Middle frontal gyrus (tissue), 1 donor: ENCODE data around the gene PTP4A2.
"Not testable (repeated sequence)": the region's sequence is repeated elsewhere in the genome, so short reads cannot be mapped to it uniquely, and the experiment has no call there.

Source experiments
- DNase-seq: peaks from one replicate; pipeline ENCODE4 v3.0.0-alpha.2; 2015; ENCODE audit warnings: low spot score; ENCODE audit errors: extremely low spot score

PTP4A2 gene

DNA sequence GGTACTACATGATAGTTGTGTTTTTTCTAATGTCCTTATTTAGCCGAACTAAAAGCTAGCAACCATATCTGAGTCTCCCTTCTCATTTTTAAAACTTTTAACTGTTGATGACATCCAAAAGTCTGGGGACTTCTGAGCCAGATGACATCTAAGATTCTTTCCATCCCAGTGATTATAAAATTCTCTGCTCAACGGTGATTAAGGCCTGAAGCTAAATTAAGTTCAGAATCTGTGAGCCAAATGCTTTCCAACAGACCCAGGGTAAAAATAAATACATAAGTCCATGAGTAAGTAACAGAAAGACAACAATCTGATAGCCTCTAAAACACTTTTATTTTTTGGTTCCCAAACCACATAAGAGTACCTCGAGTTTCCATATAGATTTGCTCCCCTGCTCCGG lies 13.1 kb upstream of the PTP4A2 start:
- DNase-seq: no peak

DNA sequence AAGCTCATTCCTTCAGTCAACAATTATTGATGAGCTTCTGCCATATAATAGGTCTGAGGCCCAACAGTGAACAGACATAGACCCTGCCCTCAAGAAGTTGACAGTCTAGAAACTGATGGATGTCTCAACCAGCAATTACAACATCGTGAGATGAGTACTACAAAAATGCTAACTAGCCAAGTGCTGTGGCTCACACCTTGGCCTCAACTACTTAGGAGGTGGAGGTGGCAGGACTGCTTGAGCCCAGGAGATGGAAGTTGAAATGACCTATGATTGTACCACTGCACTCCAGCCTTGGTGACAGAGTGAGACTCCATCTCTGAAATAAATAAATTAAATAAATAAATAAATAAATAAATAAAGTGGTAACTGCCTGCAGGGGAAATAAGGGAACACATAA lies 11.7 kb upstream of the PTP4A2 start:
- DNase-seq: no peak

DNA sequence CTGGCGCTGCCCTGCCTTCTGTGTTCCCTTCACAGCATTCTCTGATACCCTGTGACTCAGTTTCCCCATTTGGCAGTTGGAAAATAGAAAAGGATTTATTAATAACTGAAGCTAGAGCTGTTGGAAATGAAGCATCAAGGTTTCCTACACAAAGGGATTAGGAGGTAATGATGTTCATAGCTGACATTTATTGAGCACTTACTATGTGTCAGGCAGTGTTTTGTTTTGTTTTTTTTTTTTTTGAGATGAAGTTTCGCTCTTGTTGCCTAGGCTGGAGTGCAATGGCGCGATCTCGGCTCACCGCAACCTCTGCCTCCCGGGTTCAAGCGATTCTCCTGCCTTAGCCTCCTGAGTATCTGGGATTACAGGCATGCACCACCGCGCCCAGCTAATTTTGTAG lies 7.5 kb upstream of the PTP4A2 start:
- DNase-seq: not testable (repeated sequence)

DNA sequence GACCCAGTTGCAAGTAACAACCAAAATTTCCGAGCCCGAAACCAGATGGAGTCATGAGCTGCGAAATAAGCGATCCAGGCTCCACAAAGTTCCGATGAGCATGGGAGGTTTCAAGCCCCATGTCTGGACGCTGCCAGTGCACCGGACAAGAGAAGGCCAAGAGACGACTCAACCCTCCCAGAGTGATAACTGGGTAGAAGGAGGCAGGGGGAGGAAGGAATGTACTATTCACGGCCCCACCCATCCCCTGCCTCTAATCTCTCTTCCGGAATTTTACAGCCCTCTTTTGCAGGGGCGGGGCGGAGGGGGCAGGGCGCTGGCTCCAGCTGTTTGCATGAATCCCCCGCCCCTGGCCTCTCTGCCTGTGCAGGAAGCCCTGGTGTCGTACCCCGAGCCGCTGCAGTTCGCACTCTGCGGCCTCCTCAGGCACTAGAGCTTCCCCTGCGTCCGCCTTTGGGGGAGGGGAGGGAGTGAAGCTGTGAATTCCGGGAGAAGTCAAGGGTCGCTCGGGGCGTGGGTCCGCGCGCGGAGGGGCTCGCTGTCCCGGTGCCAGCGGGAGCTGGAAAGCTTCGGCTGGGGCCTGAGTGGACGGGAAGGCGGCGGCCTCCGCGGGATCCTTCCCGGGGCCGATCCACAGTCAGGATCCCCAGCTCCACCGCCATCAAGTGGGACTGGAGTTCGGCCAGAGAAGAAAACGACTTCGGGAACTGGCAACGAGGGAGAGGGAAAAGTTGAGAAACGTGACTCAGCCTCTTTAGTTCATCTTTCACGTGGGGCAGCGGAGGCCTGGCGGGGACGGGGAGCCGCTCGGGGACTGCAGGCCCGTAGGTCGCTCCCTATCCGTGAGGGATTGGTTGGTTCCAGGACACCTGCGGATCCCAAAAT lies 6.3 kb upstream of the PTP4A2 start:
- DNase-seq: no peak

DNA sequence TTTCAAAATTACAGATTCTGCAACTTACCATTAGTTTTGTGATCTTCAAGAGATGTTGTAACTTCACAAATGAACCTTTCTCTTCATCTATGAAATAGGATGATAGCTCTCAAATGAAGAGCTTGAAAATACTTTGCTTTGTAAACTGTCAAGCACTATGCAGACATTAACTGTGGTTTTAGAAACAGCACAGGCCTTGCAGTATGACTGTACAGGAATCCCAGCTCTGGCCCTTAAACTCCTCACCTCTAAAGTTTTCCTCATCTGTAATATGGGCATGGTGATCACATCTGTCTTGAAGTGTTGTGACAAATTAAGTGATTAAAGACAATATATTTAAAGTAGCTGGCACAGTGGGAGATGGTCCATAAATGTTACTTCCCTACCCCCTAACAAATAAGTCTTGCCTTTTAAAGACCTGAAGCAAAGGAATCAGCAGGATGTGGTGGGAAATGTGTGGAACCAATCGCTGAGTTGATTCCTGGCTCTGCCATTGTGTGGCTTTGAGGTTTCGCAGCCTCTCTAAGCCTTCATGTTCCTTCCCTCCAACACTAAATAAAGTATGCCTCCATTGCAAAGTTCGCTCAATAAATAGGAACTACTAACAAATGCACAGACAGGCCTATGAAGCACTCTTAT lies 5.5 kb upstream of the PTP4A2 start:
- DNase-seq: no peak

DNA sequence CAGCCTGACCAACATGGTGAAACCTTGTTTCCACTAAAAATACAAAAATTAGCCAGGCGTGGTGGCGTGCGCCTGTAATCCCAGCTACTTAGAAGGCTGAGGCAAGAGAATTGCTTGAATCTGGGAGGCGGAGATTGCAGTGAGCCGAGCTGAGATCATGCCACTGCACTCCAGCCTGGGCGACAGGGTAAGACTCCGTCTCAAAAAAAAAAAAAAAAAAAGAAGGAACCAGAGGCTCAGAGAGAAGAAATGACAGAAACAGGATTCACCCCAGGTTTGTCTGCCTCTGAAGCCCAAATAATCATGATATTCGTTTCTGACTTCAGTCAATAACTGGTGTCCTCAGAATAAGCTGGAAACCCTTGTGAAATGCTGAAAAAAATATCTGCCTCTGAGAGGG lies 3.9 kb upstream of the PTP4A2 start:
- DNase-seq: not testable (repeated sequence)

DNA sequence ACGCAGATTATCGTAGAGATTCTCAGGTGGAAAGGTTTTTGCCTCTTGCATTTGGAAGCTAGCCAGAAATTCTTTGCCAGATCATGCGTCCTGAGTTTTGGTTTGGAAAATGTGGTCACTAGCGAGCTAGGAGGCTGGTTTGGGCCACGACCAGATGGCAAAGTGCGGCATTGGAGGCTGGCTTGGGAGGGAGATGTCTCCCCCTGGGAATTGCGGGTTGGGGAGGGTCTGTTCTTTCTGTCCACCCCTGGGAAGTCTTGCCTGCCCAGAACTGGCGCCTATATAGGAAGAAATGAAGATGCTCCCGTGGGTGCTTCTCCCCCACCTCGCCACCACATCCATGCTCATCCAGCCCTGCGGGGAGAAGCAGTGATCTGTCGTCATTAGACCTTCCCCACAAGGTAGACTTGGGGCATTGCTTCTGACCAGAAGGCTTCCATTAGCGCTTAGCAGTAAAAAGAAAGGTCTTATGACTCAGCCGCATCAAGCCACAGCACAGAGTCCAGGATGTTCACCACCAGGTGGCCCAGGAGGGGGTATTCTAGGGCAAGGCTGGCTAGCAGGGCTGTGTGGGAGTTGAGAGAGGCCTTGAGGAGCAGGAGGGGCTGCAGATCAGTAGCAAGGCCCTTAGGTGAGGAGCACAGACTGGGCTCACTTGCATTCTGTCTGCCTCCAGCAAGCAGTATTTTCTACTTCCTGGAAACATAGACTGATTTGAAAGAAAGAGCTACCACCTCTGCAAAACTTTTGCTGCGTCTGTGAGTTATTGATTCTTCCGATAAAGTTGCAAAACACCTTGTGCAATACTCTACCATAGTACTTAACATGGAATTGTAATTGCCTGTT lies 1.5 kb upstream of the PTP4A2 start:
- no peak for DNase-seq

DNA sequence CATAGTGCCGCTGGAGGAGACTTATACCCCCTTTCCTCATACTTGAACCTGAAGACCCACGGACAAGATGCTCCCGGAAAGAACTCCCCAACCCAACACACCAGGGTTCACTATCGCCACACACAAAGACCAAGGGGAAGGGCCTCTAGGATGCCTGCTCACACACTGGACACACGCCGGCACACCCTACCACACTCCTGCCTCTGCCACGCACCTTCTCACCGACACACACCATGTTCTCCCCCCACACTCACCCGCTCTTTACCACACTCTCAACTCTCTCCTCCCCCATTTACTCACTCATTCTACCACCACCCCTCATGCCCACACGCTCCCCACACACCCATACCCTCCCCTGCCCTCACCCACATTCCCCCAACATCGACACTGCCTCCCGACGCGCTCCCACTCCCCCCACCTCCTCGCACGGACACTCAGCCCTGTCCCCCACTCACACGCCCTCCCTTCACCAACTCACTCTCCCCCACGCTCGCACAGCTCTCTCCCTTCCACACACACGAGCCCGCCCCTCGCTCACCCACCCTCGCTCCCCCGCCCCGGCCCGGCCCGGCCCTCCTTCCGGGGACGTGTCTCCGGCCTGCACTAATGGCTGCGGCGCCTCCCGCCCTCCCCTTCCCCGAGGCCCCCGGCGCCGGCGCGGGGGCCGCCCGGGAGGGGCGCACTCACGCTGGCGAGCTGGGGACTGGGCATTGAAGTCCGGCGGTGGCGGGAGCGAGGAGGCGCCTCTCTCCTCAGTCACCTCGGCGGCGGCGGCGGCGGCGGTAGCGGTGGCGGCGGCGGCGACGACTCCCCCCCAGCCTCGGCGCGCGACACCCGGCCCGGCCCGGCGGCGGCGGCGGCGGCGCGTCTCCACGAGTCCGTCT lies 626 bp downstream of the PTP4A2 start:
- DNase-seq: peak; percentile 56

DNA sequence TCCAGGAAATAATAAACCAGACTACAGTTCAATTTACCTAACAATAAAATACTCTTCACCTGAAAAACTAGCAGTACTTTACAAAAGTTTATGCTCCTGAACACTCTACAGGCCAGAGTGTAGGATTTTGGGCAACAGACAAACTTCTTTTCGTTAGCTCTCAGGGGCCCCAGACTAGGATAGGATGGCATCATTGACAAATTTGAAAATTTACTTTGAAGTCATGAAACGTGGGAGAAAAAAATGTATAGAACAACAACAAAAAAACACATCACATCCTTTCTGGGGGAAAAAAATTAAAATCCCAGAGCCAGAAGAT lies 1.2 kb downstream of the PTP4A2 start:
- DNase-seq: no peak

DNA sequence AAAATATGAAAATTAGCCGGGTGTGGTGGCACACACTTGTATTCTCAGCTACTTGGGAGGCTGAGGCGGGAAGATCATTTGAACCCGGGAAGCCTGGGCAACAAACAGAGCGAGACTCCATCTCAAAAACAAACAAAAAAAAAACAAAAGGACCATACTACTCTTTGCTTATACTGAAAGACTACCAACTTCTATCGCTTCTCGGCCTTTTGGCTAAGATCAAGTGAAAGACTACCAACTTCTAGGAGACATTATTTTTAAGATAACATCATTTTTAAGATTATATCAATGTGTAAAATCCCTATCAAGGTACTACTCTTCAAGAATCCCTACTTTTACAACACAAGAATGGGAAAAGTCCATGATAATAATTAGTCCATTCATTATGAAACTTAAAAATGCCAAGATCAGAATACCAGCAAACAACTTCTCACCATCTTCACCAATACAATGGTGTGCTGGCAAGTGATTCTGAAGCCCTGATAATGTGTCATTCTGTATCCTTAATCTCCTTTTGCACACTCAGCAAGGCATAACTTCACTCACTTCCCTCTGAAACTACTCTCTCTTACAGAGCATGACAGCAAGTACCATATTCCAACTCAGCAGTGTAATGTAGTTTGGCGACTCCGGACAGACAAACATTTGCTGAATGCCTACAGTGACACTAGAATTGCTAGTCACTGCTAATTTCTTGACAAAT lies 1.7 kb downstream of the PTP4A2 start:
- DNase-seq: no peak

DNA sequence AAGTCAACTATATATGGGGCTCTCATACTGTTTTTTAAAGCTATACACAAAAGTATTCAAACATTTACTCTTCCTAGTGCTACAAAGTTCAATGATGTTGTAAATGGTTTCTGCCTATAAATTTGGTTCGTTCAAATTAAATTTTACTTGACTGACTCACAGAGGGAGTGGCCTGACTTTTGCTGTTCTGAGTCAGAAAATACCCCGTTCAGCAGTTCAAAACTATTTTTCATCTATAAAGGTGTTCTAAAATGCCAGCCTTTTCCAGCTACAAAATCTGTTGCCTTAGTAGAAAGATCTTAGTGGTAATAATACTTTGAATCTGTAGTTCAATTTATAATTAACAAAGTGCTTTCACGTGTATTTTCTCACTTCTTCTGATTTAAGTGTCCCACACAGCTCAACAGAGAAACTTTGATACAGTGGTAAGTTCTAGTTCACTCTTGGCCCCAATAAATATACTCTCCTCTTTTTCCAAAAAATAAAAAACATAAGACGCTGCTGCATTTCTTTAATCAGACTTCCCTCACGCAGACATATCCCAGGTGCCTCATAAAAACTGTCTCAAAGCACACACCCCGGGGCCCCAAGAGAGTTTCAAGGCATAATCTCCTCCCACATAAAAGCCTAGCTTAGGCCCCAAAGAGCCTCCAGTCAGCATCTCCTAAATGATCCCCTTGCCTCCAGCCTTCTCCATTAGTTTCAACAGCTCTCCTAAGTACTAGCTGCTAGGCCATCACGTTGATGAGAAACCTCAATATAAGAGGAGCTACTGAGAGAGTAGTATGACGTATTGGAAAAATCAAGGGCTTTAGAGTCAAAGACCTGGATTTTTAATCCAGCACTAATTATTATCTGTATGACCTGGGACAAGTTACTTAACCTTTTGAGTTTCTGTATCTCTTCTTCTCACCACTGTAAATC lies 3.2 kb downstream of the PTP4A2 start:
- no peak for DNase-seq

DNA sequence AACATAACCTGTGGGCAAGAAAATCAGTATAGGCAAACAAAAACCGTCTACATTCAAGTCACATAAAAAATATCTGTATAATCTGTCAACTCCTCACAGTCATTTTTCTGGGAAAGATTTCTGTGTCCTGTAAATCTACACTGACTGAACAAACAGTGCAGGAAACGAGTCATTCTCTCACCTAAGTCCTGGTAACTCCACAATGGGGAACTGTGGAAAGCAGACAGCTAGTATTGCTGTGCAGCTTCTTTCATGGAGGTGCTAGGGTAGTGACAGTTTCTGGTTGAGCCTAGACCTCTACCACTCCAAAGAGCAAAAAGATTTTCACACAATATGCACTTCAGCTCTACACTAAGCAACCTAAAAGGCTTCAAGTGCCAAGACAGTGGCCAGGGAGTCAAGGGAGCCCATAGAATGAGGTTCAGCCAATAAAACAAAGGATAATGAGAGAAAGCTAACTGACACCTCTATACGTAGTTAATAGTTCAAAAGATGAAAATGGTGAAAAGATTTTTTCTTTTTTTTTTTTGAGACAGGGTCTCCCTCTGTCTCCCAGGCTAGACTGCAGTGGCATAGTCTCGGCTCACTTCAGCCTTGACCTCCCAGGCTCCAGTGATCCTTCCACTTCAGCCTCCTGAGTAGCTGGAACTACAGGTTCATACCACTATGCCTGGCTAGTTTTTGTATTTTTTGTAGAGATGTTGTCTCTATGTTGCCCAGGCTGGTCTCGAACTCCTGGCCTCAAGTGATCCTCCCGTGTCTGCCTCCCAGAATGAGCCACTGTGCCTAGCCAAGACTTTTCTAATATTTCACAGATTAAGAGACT lies 5.5 kb downstream of the PTP4A2 start:
- DNase-seq: no peak

DNA sequence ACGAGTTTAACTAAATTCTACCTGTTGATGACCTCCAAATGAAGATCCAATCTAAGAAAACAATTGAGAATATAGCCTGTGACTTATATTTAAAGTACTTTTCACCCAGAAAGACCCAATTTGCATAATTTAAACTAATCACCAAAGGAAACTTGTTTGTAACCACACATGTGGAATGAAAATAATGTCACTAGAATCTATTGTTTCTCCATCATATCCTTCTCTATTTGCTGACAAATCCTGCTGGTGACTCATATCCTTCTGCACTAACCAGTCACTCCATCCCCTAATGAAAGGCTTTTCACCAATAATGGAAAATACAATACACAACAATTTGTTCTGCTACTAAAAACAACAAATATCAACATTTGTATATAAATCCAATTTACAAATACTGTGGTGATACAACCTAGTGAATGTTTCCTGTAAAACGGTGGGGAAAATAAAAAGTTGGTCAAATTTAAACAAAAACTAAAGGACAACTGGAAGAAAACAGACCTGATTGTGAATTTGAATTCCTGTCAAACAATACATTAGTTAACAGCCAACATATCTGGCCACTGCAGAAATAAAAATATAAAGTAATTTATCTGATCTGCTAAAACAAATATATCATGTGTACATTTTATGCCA lies 6.5 kb downstream of the PTP4A2 start:
- DNase-seq: no peak

DNA sequence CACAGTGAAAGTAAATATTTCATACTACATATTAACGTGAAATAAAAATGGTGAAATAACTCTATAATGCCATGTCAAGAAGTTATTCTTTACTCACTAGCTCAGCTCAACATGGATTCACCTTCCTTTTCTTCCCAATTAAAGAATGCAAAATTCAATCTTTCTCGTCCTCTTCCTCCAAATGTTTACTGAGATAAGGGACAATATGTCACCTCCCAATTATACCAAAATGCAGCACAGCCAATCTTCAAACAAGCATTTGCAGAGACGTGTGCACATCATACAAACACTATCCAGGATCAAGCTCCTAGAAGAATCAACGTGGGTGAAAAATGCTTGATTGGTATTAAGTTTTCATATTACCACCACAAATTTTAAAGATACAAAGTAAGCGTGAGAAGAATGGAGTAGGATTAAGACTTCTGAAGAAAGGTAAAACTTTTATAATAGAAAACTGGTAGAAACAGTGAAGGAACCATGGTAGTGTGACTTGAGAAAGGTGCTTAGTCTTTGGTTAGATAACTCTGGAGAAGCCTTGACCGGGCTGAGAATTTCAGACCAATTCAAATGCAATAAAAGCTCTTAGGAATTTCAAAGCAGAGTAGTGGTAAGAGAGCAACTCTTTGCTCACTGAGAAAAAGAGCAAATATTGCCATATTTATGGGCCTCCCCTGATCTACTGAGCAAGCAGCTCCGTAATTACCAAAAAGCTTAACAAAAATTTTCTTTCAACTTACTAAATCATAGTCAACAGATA lies 7.2 kb downstream of the PTP4A2 start:
- no peak for DNase-seq

DNA sequence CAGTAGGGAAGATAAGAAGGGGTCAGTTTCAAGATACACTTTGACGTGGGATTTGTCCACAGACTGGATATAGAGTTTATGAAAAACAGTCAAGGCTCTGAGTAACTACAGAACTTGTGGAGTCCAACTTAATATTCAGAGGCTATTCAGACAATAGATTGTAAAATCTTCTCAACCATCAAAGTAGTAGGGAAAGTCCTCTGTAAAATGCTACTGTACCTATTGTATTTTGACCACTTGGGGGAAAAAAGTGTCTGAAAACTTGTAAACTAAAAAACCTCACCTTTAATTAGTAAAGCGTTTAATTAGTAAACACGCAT lies 10.5 kb downstream of the PTP4A2 start:
- DNase-seq: no peak

DNA sequence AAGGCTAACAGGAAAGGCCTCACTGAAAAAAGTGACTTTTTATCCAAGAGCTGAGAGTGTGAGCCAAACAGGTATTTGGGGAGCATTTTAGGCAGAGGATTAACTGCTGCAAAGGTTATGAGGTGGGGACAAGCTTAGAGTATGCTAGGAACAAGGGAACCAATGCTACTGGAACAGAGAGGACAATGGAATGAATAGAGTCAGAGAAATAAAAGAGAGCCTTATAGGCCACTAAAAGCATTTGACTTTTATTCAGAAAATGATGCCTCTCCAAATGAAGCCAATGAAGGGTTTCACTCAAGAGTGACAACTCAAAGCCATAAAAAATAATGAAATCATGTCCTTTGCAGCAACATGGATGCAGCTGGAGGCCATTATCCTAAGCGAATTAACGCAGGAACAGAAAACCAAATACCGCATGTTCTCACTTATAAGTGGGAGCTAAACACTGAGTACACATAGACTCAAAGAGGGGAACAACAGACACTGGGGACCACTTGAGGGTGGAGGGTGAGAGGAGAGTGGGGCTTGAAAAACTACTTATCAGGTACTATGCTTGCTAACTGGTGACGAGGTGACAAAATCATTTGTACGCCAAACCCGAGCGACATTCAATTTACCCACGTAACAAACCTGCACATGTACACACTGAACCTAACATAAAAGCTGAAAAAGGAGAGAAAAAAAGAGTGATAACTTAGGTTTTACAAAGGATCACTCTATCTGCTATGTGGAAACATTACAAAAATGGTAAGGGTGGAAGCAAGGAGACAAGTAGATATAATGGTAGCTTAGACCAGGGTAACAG lies 11.1 kb downstream of the PTP4A2 start:
- no peak for DNase-seq

DNA sequence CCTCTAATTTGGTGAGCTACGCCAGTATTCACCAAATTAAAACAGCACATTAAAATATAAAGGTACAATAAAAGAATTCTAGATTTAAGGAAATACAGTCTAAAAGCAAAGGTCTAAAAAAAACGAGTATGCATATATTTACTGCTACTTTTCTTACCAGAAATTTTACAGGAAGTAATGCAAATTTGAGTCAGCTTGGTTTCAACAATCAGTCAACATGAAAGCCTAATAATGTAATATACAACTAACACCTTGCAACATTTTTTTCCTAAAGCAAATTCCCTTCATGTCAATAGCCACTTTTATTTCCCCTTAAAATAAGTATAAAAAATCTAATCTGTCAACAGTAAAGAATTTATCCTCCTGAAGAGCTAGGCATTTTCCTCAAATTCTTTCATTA lies 11.9 kb downstream of the PTP4A2 start:
- no peak for DNase-seq
